ENCODE data around the gene TINCR. TPM values are rescaled to one million over a fixed set of nuclear protein-coding genes. Genes with fewer than 3 reads are reported as not detected.
"Not testable (repeated sequence)": the region's sequence is repeated elsewhere in the genome, so short reads cannot be mapped to it uniquely, and the experiment has no call there.

TINCR gene
- 1.7 to 17.0 TPM (median 2.0 TPM) in 3 replicates for total RNA-seq
- long read RNA-seq, partial matches to known transcripts: 0 of 3 reads
- long read RNA-seq, other reads (novel, unspliced or antisense): 0 of 3 reads

- H3K9me3 Mint-ChIP-seq (ENCODE audit: low read depth): peaks cover 2% of the 10 kb centered on the region
- no peak for DNase-seq (ENCODE audit: low spot score)
- H3K4me1 Mint-ChIP-seq (ENCODE audit: low read depth): peaks cover 13% of the 10 kb centered on the region
- no peak within 1 kb of the TSS for H3K27ac Mint-ChIP-seq (ENCODE audit: unreplicated experiment)
- peak within 1 kb of the TSS; percentile 55 for H3K4me3 Mint-ChIP-seq (ENCODE audit: unreplicated experiment)
- H3K36me3 Mint-ChIP-seq (ENCODE audit: low read depth): no peaks in the 10 kb centered on the region
- no peaks in the 10 kb centered on the region for H3K27me3 Mint-ChIP-seq (ENCODE audit: low read depth)
- TF ChIP-seq CTCF (IDR thresholded peaks at IDR 0.05): peak; percentile 76
Observed at GRCh38 chr19:5567360-5567969, at the start of gene TINCR. TINCR (minus strand) TSS chr19:5567953.

- no peak for DNase-seq (ENCODE audit: low spot score)
- no peak overlapping the region for H3K27ac Mint-ChIP-seq (ENCODE audit: unreplicated experiment)
- no peak overlapping the region for H3K4me3 Mint-ChIP-seq (ENCODE audit: unreplicated experiment)
- no peaks in the 10 kb centered on the region for H3K9me3 Mint-ChIP-seq (ENCODE audit: low read depth)
- peaks cover 27% of the 10 kb centered on the region for H3K4me1 Mint-ChIP-seq (ENCODE audit: low read depth)
- peaks cover 34% of the 10 kb centered on the region for H3K36me3 Mint-ChIP-seq (ENCODE audit: low read depth)
- no peak for TF ChIP-seq CTCF (IDR thresholded peaks at IDR 0.05)
- H3K27me3 Mint-ChIP-seq (ENCODE audit: low read depth): no peaks in the 10 kb centered on the region
Observed at GRCh38 chr19:5617080-5617479, 49.3 kb upstream of the TINCR start.

GRCh38 chr19:5615756-5616327 is 48.1 kb upstream of the TINCR start:
- DNase-seq (ENCODE audit: low spot score): no peak
- Mint-ChIP-seq H3K9me3 (ENCODE audit: low read depth) (no peaks in the 10 kb centered on the region), H3K4me1 (ENCODE audit: low read depth) (peaks cover 18% of the 10 kb centered on the region), H3K4me3 (ENCODE audit: unreplicated experiment) (no peak overlapping the region), H3K27me3 (ENCODE audit: low read depth) (no peaks in the 10 kb centered on the region), H3K27ac (ENCODE audit: unreplicated experiment) (peak overlapping the region; percentile 78), H3K36me3 (ENCODE audit: low read depth) (peaks cover 37% of the 10 kb centered on the region)
- TF ChIP-seq CTCF (IDR thresholded peaks at IDR 0.05): no peak

GRCh38 chr19:5612891-5613865 is 45.4 kb upstream of the TINCR start:
- Mint-ChIP-seq H3K4me1 (ENCODE audit: low read depth) (peaks cover 12% of the 10 kb centered on the region), H3K36me3 (ENCODE audit: low read depth) (peaks cover 43% of the 10 kb centered on the region), H3K9me3 (ENCODE audit: low read depth) (no peaks in the 10 kb centered on the region), H3K27me3 (ENCODE audit: low read depth) (no peaks in the 10 kb centered on the region), H3K27ac (ENCODE audit: unreplicated experiment) (no peak overlapping the region), H3K4me3 (ENCODE audit: unreplicated experiment) (no peak overlapping the region)
- no peak for TF ChIP-seq CTCF (IDR thresholded peaks at IDR 0.05)
- DNase-seq (ENCODE audit: low spot score): no peak

- Mint-ChIP-seq H3K4me3 (ENCODE audit: unreplicated experiment) (no peak overlapping the region), H3K36me3 (ENCODE audit: low read depth) (peaks cover 47% of the 10 kb centered on the region), H3K9me3 (ENCODE audit: low read depth) (no peaks in the 10 kb centered on the region), H3K27ac (ENCODE audit: unreplicated experiment) (no peak overlapping the region), H3K27me3 (ENCODE audit: low read depth) (no peaks in the 10 kb centered on the region), H3K4me1 (ENCODE audit: low read depth) (peaks cover 3% of the 10 kb centered on the region)
- DNase-seq (ENCODE audit: low spot score): no peak
- no peak for TF ChIP-seq CTCF (IDR thresholded peaks at IDR 0.05)
Observed at GRCh38 chr19:5609881-5610448, 42.2 kb upstream of the TINCR start.

GRCh38 chr19:5608766-5609165 is 41.0 kb upstream of the TINCR start:
- not testable (repeated sequence) for H3K4me1 Mint-ChIP-seq (ENCODE audit: low read depth); H3K27ac Mint-ChIP-seq (ENCODE audit: unreplicated experiment); H3K27me3 Mint-ChIP-seq (ENCODE audit: low read depth); H3K9me3 Mint-ChIP-seq (ENCODE audit: low read depth); DNase-seq (ENCODE audit: low spot score); H3K4me3 Mint-ChIP-seq (ENCODE audit: unreplicated experiment)
- peaks cover 44% of the 10 kb centered on the region for H3K36me3 Mint-ChIP-seq (ENCODE audit: low read depth)
